Naive thymus-derived CD4-positive, alpha-beta T cell (primary cell): ENCODE results near the gene UBA6. TPM values are rescaled to one million over a fixed set of nuclear protein-coding genes. Genes with fewer than 3 reads are reported as not detected.

ENCODE experiments used
- ATAC-seq: fragments of 150-1000 bp; cut with Tn5 transposase; 2 replicates; pipeline ENCODE4 v1.10.0; 2021; ENCODE audit warnings: mild to moderate bottlenecking, moderate library complexity
- CTCF ChIA-PET: fragments of 350-600 bp; sonication (Branson Sonifier 250); formaldehyde crosslinking; loops from one replicate; lab custom pipeline; 2021; ENCODE audit warnings: antibody characterized with exemption; lab: Charles Lee
- POLR2A ChIA-PET: fragments of 350-600 bp; sonication (Branson Sonifier 250); formaldehyde crosslinking; loops from one replicate; lab custom pipeline; 2021; ENCODE audit warnings: antibody characterized with exemption, inconsistent platforms; lab: Charles Lee
- DNase-seq, 9 donors: peaks; one replicate each; pipeline versions ENCODE4 v3.0.0 to v3.0.0-alpha.2; 2020 to 2022; ENCODE audit warnings: mixed read lengths in 1 of 9
- H3K27ac ChIP-seq: one replicate; pipeline ENCODE4 v1.7.0; 2013; ENCODE audit warnings: mild to moderate bottlenecking, low read depth, low read length, moderate library complexity
- H3K27me3 ChIP-seq, 2 donors: one replicate each; pipeline ENCODE4 v1.7.0; 2013; ENCODE audit warnings: low read length in 2 of 2, mild to moderate bottlenecking in 2 of 2, moderate library complexity in 2 of 2; ENCODE audit not compliant: control insufficient read depth in 2 of 2, insufficient read depth in 2 of 2
- H3K36me3 ChIP-seq, 3 experiments: 1 replicate in 2 of 3; 2 replicates in 1 of 3; pipeline ENCODE4 v1.7.0; 2013; ENCODE audit warnings: low read length in 3 of 3, mild to moderate bottlenecking in 3 of 3, moderate library complexity in 1 of 3; ENCODE audit not compliant: insufficient read depth in 3 of 3, control insufficient read depth in 2 of 3
- H3K4me1 ChIP-seq, 2 donors: one replicate each; pipeline ENCODE4 v1.7.0; 2013; ENCODE audit warnings: low read length in 2 of 2, mild to moderate bottlenecking in 2 of 2, moderate library complexity in 1 of 2; ENCODE audit not compliant: control insufficient read depth in 2 of 2, insufficient read depth in 2 of 2
- H3K4me3 ChIP-seq: 2 replicates; pipeline ENCODE4 v1.7.0; 2013; ENCODE audit warnings: mild to moderate bottlenecking, low read length
- H3K9me3 ChIP-seq, 3 experiments: 1 replicate in 2 of 3; 2 replicates in 1 of 3; pipeline ENCODE4 v1.7.0; 2013; ENCODE audit warnings: low read length in 3 of 3; ENCODE audit not compliant: control insufficient read depth in 2 of 3
- H3K27ac Mint-ChIP-seq, 9 donors: one replicate each; pipeline ENCODE4 v1.8.0; 2020 to 2022; ENCODE audit warnings: mixed read lengths in 9 of 9, mild to moderate bottlenecking in 8 of 9, moderate library complexity in 5 of 9, inconsistent platforms in 2 of 9
- H3K27me3 Mint-ChIP-seq, 5 donors: one replicate each; pipeline ENCODE4 v1.8.0; 2021 to 2022; ENCODE audit warnings: mixed read lengths in 5 of 5, mild to moderate bottlenecking in 1 of 5
- H3K36me3 Mint-ChIP-seq, 5 donors: one replicate each; pipeline ENCODE4 v1.8.0; 2020 to 2022; ENCODE audit warnings: mixed read lengths in 5 of 5, mild to moderate bottlenecking in 3 of 5, inconsistent platforms in 1 of 5
- H3K4me1 Mint-ChIP-seq, 7 donors: one replicate each; pipeline ENCODE4 v1.8.0; 2020 to 2022; ENCODE audit warnings: mixed read lengths in 7 of 7, mild to moderate bottlenecking in 3 of 7, inconsistent platforms in 1 of 7
- H3K4me3 Mint-ChIP-seq, 10 donors: one replicate each; pipeline ENCODE4 v1.8.0; 2020 to 2022; ENCODE audit warnings: mild to moderate bottlenecking in 10 of 10, mixed read lengths in 10 of 10, moderate library complexity in 6 of 10, inconsistent platforms in 2 of 10
- H3K9me3 Mint-ChIP-seq, 11 donors: one replicate each; pipeline ENCODE4 v1.8.0; 2020 to 2022; ENCODE audit warnings: mixed read lengths in 11 of 11, mild to moderate bottlenecking in 4 of 11, inconsistent platforms in 1 of 11, moderate library complexity in 1 of 11
- intact Hi-C, 2 donors: fragments of 100-400 bp; cut with micrococcal nuclease; formaldehyde crosslinking; loops; one replicate each; pipeline ENCODE4 v1.15.1; 2023
- polyA plus RNA-seq, 2 donors: library from polyadenylated mRNA; unstranded; fragments of 300-500 nt; fragmentation: Illumina TruSeq; gene quantifications; one replicate each; pipeline ENCODE4 v1.2.3, GENCODE V29; 2021
- total RNA-seq, 6 experiments: library from RNA in 5 of 6; stranded (reverse) in 5 of 6; gene quantifications; 1 replicate in 5 of 6; 2 replicates in 1 of 6; pipeline ENCODE4 v1.2.3 and lab custom pipeline; 2021 to 2026

UBA6 gene
- total and polyA plus RNA-seq, 7 experiments from 2014 or later, result 14.9 to 84.4 (median 36.5) TPM

- Histone ChIP-seq H3K4me1 (peaks cover 0 to 14% of the 10 kb centered on the region in 2 donors), H3K4me3 (no peak overlapping the region), H3K36me3 (no peaks in the 10 kb centered on the region), H3K27ac (no peak overlapping the region), H3K27me3 (no peaks in the 10 kb centered on the region), H3K9me3 (no peaks in the 10 kb centered on the region)
- H3K9me3 Mint-ChIP-seq, result no peaks in the 10 kb centered on the region
- ChIA-PET CTCF (interaction anchor here (1.6 kb wide), 1 partner anchor 25 kb away, joined by 7 read pairs; no protein-coding TSS in a partner anchor), POLR2A (interaction anchor here (0.6 to 2.0 kb wide), 3 partner anchors 8 to 12 kb away, joined by 3 to 5 read pairs (median 3); no protein-coding TSS in a partner anchor)
- intact Hi-C loops, result no loop called here
- peaks cover 17 to 74% (median 44%) of the 10 kb centered on the region in 7 donors for H3K4me1 Mint-ChIP-seq
- no peak for ATAC-seq
- peak overlapping the region in 2 of 9 donors; percentile 8 to 45 for H3K27ac Mint-ChIP-seq
- peaks cover 0 to 35% (median 0%) of the 10 kb centered on the region in 5 donors for H3K36me3 Mint-ChIP-seq
- no peaks in the 10 kb centered on the region for H3K27me3 Mint-ChIP-seq
- DNase-seq, result no peak
- no peak overlapping the region for H3K4me3 Mint-ChIP-seq
Measured at GRCh38 chr4:67568820-67569219, 132.1 kb downstream of the UBA6 start.

GRCh38 chr4:67566335-67566734 lies 134.6 kb downstream of the UBA6 start:
- POLR2A ChIA-PET, result interaction anchor here (0.7 to 2.5 kb wide), 3 partner anchors 10 to 78 kb away, joined by 3 to 8 read pairs (median 3); no protein-coding TSS in a partner anchor
- H3K27me3 Mint-ChIP-seq, result no peaks in the 10 kb centered on the region
- H3K4me3 ChIP-seq, result no peak overlapping the region
- no peak for ATAC-seq
- intact Hi-C loops, result no loop called here
- no peaks in the 10 kb centered on the region for H3K9me3 Mint-ChIP-seq
- no peaks in the 10 kb centered on the region for H3K27me3 ChIP-seq
- peak overlapping the region in 6 of 9 donors; percentile 26 to 52 (median 38) for H3K27ac Mint-ChIP-seq
- no peaks in the 10 kb centered on the region for H3K9me3 ChIP-seq
- H3K27ac ChIP-seq, result no peak overlapping the region
- peaks cover 2 to 67% (median 27%) of the 10 kb centered on the region in 7 donors for H3K4me1 Mint-ChIP-seq
- peaks cover 0 to 39% (median 15%) of the 10 kb centered on the region in 5 donors for H3K36me3 Mint-ChIP-seq
- peak overlapping the region in 1 of 10 donors; percentile 32 for H3K4me3 Mint-ChIP-seq
- CTCF ChIA-PET, result no interaction called here
- H3K4me1 ChIP-seq, result no peaks in the 10 kb centered on the region
- DNase-seq, result no peak
- no peaks in the 10 kb centered on the region for H3K36me3 ChIP-seq

- no peaks in the 10 kb centered on the region for H3K9me3 Mint-ChIP-seq
- no peak overlapping the region for H3K4me3 Mint-ChIP-seq
- H3K27me3 Mint-ChIP-seq, result no peaks in the 10 kb centered on the region
- H3K27me3 ChIP-seq, result no peaks in the 10 kb centered on the region
- H3K27ac ChIP-seq, result no peak overlapping the region
- H3K4me1 ChIP-seq, result no peaks in the 10 kb centered on the region
- H3K4me1 Mint-ChIP-seq, result peaks cover 2 to 69% (median 33%) of the 10 kb centered on the region in 7 donors
- ChIA-PET CTCF (no interaction called here), POLR2A (interaction anchor here (0.8 to 2.5 kb wide), 2 partner anchors 8 to 11 kb away, joined by 3 to 8 read pairs; no protein-coding TSS in a partner anchor)
- no peaks in the 10 kb centered on the region for H3K9me3 ChIP-seq
- no peaks in the 10 kb centered on the region for H3K36me3 ChIP-seq
- no peak for ATAC-seq
- H3K36me3 Mint-ChIP-seq, result peaks cover 0 to 41% (median 18%) of the 10 kb centered on the region in 5 donors
- peak overlapping the region in 2 of 9 donors; percentile 6 to 50 for H3K27ac Mint-ChIP-seq
- no peak for DNase-seq
- no peak overlapping the region for H3K4me3 ChIP-seq
- intact Hi-C loops, result no loop called here
Measured at GRCh38 chr4:67565284-67565683, 135.7 kb downstream of the UBA6 start.

Other genes with a start within 250 kb of the UBA6 start
- 10 to 100 TPM; 33.9 to 89.7 (median 63.8) TPM for gene CENPC, start 155.7 kb downstream of the UBA6 start, total RNA-seq
- gene CENPC, start 155.7 kb downstream of the UBA6 start, polyA plus RNA-seq, result 10 to 100 TPM; 17.5 to 20.4 TPM
- 10 to 100 TPM in 3 of 5 experiments, 1 to 10 TPM in 2; 3.3 to 39.1 (median 15.0) TPM for gene STAP1, start 142.4 kb downstream of the UBA6 start, total RNA-seq
- 1 to 10 TPM; 9.7 to 9.9 TPM for gene STAP1, start 142.4 kb downstream of the UBA6 start, polyA plus RNA-seq
- gene GNRHR, start 53.2 kb upstream of the UBA6 start, total RNA-seq, result not detected
- not detected for gene GNRHR, start 53.2 kb upstream of the UBA6 start, polyA plus RNA-seq
- not detected for gene TMPRSS11D, start 182.8 kb upstream of the UBA6 start, total RNA-seq
- not detected for gene TMPRSS11D, start 182.8 kb upstream of the UBA6 start, polyA plus RNA-seq